Osteocyte (in vitro differentiated cells): ENCODE data around the gene NAT9. TPM values are rescaled to one million over a fixed set of nuclear protein-coding genes. Genes with fewer than 3 reads are reported as not detected.

Experiments used
- DNase-seq: peaks from one replicate; pipeline ENCODE4 v3.0.0; 2021; ENCODE audit warnings: mixed read lengths; ENCODE audit not compliant: unreplicated experiment; ENCODE audit errors: extremely low spot score
- H3K27ac Mint-ChIP-seq: one replicate; pipeline ENCODE4 v1.8.0; 2021; ENCODE audit warnings: mild to moderate bottlenecking, mixed read lengths; ENCODE audit not compliant: unreplicated experiment
- H3K27me3 Mint-ChIP-seq: one replicate; pipeline ENCODE4 v1.8.0; 2021; ENCODE audit warnings: mixed read lengths; ENCODE audit not compliant: unreplicated experiment
- H3K36me3 Mint-ChIP-seq: one replicate; pipeline ENCODE4 v1.8.0; 2021; ENCODE audit warnings: mixed read lengths; ENCODE audit not compliant: unreplicated experiment
- H3K4me1 Mint-ChIP-seq: one replicate; pipeline ENCODE4 v1.8.0; 2021; ENCODE audit warnings: mixed read lengths; ENCODE audit not compliant: unreplicated experiment
- H3K4me3 Mint-ChIP-seq: one replicate; pipeline ENCODE4 v1.8.0; 2021; ENCODE audit warnings: mild to moderate bottlenecking, moderate library complexity, mixed read lengths; ENCODE audit not compliant: unreplicated experiment
- H3K9me3 Mint-ChIP-seq: one replicate; pipeline ENCODE4 v1.8.0; 2021; ENCODE audit warnings: mixed read lengths; ENCODE audit not compliant: unreplicated experiment
- total RNA-seq: library from RNA; stranded (reverse); gene quantifications from 2 replicates; pipeline ENCODE4 v1.2.1, GENCODE V29; 2021
- TF ChIP-seq, protein P1 (sequence below): fragments of 200-600 bp; sonication (generic); IDR thresholded peaks from 2 replicates; pipeline ENCODE4 v1.5.0; 2021; ENCODE audit warnings: antibody characterized with exemption, mild to moderate bottlenecking, moderate library complexity

NAT9 gene
- total RNA-seq, 1 donor from 2014 or later = 52.5 TPM

DNA sequence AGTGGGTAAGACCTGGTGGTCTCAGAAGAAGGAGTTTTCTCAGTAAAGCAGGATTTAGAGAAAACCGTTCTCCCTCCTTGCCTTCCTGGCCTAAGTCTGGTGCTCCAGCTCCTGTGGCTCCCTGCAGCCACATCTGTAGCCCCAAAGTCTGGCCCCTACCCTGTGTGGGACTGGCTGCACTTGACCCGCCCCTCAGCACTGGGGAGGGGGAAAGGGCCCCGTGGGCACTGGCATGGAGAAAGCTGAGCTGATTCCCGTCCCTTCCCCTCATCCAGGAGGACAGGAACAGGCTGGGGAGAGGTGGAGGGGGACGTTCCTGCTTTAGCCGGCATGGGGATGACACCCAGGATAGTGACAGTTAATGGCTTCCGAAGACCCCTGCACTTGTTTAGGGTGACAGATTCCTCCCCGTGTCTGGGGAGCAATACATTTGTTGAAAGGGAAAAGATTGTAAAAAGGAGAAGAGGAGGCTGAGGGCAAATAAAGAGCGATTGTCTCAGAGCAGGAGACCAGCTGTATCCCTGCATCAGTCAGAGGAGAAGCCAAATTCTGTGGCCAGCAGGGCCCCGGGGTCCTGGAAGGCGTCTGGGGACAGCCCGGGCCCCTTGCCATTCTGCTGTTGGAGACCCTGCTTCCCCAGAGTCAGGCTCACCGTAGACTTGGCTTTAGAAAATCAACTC is 45.6 kb upstream of the NAT9 start:
- TF ChIP-seq, protein P1, sequence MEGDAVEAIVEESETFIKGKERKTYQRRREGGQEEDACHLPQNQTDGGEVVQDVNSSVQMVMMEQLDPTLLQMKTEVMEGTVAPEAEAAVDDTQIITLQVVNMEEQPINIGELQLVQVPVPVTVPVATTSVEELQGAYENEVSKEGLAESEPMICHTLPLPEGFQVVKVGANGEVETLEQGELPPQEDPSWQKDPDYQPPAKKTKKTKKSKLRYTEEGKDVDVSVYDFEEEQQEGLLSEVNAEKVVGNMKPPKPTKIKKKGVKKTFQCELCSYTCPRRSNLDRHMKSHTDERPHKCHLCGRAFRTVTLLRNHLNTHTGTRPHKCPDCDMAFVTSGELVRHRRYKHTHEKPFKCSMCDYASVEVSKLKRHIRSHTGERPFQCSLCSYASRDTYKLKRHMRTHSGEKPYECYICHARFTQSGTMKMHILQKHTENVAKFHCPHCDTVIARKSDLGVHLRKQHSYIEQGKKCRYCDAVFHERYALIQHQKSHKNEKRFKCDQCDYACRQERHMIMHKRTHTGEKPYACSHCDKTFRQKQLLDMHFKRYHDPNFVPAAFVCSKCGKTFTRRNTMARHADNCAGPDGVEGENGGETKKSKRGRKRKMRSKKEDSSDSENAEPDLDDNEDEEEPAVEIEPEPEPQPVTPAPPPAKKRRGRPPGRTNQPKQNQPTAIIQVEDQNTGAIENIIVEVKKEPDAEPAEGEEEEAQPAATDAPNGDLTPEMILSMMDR = no peak
- Mint-ChIP-seq H3K36me3 (peaks cover 6% of the 10 kb centered on the region), H3K27ac (no peak overlapping the region), H3K9me3 (no peaks in the 10 kb centered on the region), H3K4me1 (no peaks in the 10 kb centered on the region), H3K27me3 (no peaks in the 10 kb centered on the region), H3K4me3 (no peak overlapping the region)
- no peak for DNase-seq

DNA sequence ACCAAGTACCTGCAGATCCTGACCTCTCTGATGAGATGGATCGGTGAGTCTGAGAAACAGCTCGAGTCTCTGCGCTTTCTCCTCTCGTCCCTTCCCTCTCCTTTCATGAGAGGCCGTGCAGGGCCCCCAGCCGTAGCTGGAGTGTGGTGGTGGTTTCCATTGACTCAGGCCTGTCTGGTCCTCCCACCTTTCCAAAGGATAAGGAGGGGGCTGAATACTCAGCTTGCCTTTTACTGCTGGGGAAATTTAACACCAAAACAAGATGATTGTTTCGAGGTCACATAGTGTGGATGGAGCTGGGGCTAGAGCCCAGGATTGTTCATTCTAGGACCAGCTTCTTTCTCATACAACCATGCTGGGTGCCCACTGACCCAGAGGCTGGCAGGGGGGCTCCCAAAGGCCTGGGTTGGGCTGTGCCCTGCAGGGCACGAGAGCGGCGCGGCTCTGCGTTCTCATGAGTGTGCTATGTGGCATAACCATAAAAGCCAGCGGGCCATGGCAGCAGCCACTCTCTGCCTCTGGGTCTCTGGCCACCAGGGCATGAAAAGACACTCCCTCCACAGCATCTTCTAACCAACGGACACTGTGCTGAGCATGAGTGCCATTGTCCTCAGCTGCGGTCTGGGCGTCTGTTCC is 43.8 kb upstream of the NAT9 start:
- Mint-ChIP-seq H3K4me3 (no peak overlapping the region), H3K9me3 (no peaks in the 10 kb centered on the region), H3K4me1 (no peaks in the 10 kb centered on the region), H3K36me3 (peaks cover 6% of the 10 kb centered on the region), H3K27me3 (no peaks in the 10 kb centered on the region), H3K27ac (no peak overlapping the region)
- DNase-seq = no peak
- TF ChIP-seq, protein P1 = no peak

DNA sequence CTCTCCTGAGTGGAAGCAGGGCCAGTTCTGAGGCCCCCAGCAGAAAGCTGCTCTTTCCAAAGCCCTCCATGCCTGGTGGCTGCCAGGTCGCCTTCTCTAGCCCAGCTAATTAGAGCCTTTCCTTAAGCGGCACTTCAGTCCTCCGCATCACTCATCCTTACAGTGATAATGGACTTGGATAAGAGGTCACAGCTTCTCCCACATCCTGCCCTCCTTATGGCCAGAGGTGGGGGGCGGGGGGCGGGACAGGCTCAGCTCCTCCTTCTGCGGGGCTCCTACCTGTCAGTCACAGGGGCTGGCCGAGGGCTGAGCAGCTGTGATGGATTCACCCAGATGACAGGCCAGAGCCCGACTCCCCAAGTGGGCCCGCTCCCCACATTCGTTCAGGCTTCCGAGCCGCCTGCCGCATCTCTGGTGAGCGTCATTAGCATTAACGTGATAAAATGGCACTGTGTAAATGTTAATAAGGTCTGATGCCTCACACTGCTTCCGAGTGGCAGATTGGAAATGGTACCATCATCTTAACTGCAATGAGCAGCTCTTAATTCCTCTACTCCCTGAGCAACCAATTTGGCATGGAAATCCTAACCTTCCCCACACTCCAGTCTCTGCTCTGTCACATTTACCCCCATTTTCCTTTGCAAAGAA is 42.3 kb upstream of the NAT9 start:
- Mint-ChIP-seq H3K36me3 (peaks cover 3% of the 10 kb centered on the region), H3K4me3 (no peak overlapping the region), H3K27me3 (no peaks in the 10 kb centered on the region), H3K9me3 (no peaks in the 10 kb centered on the region), H3K4me1 (no peaks in the 10 kb centered on the region), H3K27ac (no peak overlapping the region)
- DNase-seq = no peak
- TF ChIP-seq, protein P1 = no peak

DNA sequence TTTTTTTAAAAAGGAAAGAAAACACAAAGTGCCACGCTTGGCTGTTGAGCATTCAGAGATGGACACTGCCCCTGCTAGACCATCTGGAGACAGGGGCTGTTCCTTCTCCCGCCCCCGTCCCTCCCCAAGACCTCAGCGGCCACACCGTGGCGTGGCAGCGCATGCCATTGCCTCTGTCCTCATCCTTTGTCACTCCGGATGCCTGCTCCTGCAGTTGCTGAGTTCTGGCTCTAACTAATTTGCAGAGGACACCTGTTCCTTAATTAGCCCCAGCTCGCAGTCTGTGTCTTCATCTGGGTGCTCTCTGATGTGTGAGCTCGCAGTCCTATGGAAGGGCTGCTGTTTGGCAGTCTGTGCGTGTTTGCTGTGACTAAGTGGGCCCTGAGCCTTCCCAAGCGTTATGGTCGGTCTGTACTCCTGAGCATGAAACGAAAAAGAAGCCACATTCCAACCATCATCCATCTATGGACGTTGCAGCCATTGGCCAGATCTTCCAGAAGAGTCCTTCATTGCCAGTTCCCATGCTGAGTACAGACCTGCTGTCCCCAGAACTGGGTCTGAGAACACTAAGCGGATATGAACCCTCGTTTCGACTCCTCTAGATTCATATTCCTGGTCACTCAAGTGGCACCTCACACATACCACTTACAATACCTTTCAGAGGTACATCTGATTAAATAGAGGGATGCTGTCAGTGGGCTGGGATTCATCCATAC is 40.9 kb upstream of the NAT9 start:
- no peak overlapping the region for H3K27ac Mint-ChIP-seq
- no peak overlapping the region for H3K4me3 Mint-ChIP-seq
- no peaks in the 10 kb centered on the region for H3K9me3 Mint-ChIP-seq
- H3K27me3 Mint-ChIP-seq = no peaks in the 10 kb centered on the region
- TF ChIP-seq, protein P1 = no peak
- DNase-seq = no peak
- no peaks in the 10 kb centered on the region for H3K4me1 Mint-ChIP-seq
- H3K36me3 Mint-ChIP-seq = peaks cover 3% of the 10 kb centered on the region
